T follicular helper cell (primary cell): ENCODE data around the gene MAML2.

Source experiments
- DNase-seq: peaks from one replicate; pipeline ENCODE4 v3.0.0-alpha.2; 2020; ENCODE audit warnings: low read depth

Gene MAML2

GRCh38 chr11:95964281-95964680, 378.7 kb downstream of the MAML2 start:
- no peak for DNase-seq

GRCh38 chr11:95961758-95962157, 381.2 kb downstream of the MAML2 start:
- DNase-seq = no peak

GRCh38 chr11:95950905-95951304, 392.1 kb downstream of the MAML2 start:
- DNase-seq = no peak

- DNase-seq = no peak
Observed at GRCh38 chr11:95948637-95949036, 394.4 kb downstream of the MAML2 start.

GRCh38 chr11:95944623-95945022, 398.4 kb downstream of the MAML2 start:
- DNase-seq = no peak

GRCh38 chr11:95943546-95943945, 399.4 kb downstream of the MAML2 start:
- no peak for DNase-seq

GRCh38 chr11:95939091-95939490, 403.9 kb downstream of the MAML2 start:
- no peak for DNase-seq

GRCh38 chr11:95937358-95937757, 405.6 kb downstream of the MAML2 start:
- DNase-seq = no peak

GRCh38 chr11:95933594-95933993, 409.4 kb downstream of the MAML2 start:
- no peak for DNase-seq

- no peak for DNase-seq
Observed at GRCh38 chr11:95931916-95932315, 411.1 kb downstream of the MAML2 start.

GRCh38 chr11:95930948-95931347, 412.0 kb downstream of the MAML2 start:
- no peak for DNase-seq

- DNase-seq = no peak
Observed at GRCh38 chr11:95926726-95927125, 416.3 kb downstream of the MAML2 start.
